IPS-18a (cell line): ENCODE data around the gene CCL8.

Source experiments
- H3K27ac ChIP-seq: one replicate; pipeline ENCODE4 v1.5.1; 2013; ENCODE audit warnings: low read length
- H3K27me3 ChIP-seq: one replicate; pipeline ENCODE4 v1.6.1; 2013; ENCODE audit warnings: mild to moderate bottlenecking, low read length; ENCODE audit not compliant: control insufficient read depth, insufficient read depth
- H3K36me3 ChIP-seq: one replicate; pipeline ENCODE4 v1.6.1; 2013; ENCODE audit warnings: low read depth, low read length; ENCODE audit not compliant: control insufficient read depth
- H3K4me1 ChIP-seq: one replicate; pipeline ENCODE4 v1.6.1; 2013; ENCODE audit warnings: low read depth, low read length; ENCODE audit not compliant: control insufficient read depth
- H3K4me3 ChIP-seq: one replicate; pipeline ENCODE4 v1.5.1; 2013; ENCODE audit warnings: low read length
- H3K9ac ChIP-seq: one replicate; pipeline ENCODE4 v1.6.1; 2013; ENCODE audit warnings: mild to moderate bottlenecking, low read length, moderate library complexity
- H3K9me3 ChIP-seq: one replicate; pipeline ENCODE4 v1.6.1; 2013; ENCODE audit warnings: low read depth, low read length; ENCODE audit not compliant: control insufficient read depth

The CCL8 gene

DNA sequence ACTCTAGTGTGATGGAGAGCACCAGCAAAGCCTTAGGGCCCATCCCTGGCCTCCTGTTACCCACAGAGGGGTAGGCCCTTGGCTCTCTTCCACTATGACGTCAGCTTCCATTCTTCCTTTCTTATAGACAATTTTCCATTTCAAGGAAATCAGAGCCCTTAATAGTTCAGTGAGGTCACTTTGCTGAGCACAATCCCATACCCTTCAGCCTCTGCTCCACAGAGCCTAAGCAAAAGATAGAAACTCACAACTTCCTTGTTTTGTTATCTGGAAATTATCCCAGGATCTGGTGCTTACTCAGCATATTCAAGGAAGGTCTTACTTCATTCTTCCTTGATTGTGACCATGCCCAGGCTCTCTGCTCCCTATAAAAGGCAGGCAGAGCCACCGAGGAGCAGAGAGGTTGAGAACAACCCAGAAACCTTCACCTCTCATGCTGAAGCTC lies at the start of gene CCL8:
Gene CCL8, plus strand, starts transcription at position 397 of the 445 bp plus-strand sequence. CDS start 67 bp downstream, outside the sequence.
- no peak within 1 kb of the TSS for H3K27ac ChIP-seq

DNA sequence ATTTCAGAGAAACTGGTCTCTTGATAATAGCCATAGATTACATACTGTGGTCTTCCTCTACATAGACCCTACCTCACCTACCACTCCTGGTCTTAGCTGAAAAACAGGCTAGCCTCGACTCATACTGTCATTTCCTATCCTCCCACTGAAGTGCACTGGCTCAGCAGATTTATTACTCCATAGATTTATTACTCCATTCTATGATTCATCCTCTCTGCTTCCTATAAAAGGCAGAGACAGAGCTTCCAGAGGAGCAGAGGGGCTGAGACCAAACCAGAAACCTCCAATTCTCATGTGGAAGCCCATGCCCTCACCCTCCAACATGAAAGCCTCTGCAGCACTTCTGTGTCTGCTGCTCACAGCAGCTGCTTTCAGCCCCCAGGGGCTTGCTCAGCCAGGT lies 49.3 kb upstream of the CCL8 start, which contains the start of gene CCL7:
Gene CCL7, plus strand, starts transcription at position 253 of the 400 bp plus-strand sequence. Its CDS starts 70 bp downstream, at position 323.
- Histone ChIP-seq H3K4me3 (no peak within 1 kb of the TSS), H3K9ac (no peak within 1 kb of the TSS), H3K27me3 (no peaks in the 10 kb centered on the region), H3K4me1 (no peaks in the 10 kb centered on the region), H3K27ac (no peak within 1 kb of the TSS), H3K9me3 (no peaks in the 10 kb centered on the region), H3K36me3 (no peaks in the 10 kb centered on the region)

More for the DNA sequence above, at the start of gene CCL8:
- Histone ChIP-seq H3K36me3 (no peaks in the 10 kb centered on the region), H3K9me3 (no peaks in the 10 kb centered on the region), H3K4me3 (no peak within 1 kb of the TSS), H3K27me3 (no peaks in the 10 kb centered on the region), H3K9ac (no peak within 1 kb of the TSS), H3K4me1 (no peaks in the 10 kb centered on the region)

DNA sequence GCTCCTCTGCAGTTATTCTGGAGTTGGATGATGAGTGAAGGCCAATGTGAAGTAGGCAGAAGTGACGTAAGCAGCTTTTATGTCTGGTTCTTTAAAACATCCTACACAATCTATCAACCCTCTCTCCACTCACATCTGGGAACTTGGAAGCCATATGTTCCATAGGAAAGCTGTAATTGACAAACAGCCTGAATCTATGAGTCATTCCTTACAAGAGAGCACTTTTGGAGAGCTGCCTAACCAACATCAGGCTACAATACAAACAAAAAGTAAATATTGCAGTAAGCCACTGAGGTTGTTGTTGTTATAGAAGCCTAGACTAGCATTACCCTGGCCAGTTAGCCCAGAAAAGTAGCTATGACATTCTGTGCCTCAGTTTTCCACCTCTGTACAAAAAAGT lies 43.4 kb upstream of the CCL8 start:
- Histone ChIP-seq H3K27ac (no peak overlapping the region), H3K36me3 (no peaks in the 10 kb centered on the region), H3K4me3 (no peak overlapping the region), H3K27me3 (no peaks in the 10 kb centered on the region), H3K9ac (no peak overlapping the region), H3K4me1 (no peaks in the 10 kb centered on the region), H3K9me3 (no peaks in the 10 kb centered on the region)

DNA sequence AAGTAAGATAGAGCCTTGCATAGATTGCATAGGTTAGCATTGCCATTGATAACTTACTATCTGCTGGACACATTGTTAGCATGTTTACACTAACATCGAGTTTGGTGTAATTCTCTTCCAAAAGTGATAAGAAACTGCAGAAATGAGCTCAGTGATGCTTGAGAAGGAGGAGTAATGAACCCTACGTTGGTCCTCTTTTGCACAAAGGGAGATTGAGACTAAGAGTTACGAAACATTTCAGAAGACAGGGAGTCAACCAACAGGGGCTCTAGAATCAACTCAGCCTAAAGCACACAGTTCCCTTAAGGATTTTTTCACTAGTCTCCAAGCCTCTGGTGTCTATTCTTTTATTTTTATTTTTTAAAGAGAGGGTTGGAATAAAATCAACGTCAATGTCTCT lies 42.4 kb upstream of the CCL8 start:
- H3K9me3 ChIP-seq = no peaks in the 10 kb centered on the region
- H3K27ac ChIP-seq = no peak overlapping the region
- no peak overlapping the region for H3K4me3 ChIP-seq
- no peak overlapping the region for H3K9ac ChIP-seq
- H3K36me3 ChIP-seq = no peaks in the 10 kb centered on the region
- no peaks in the 10 kb centered on the region for H3K27me3 ChIP-seq
- H3K4me1 ChIP-seq = no peaks in the 10 kb centered on the region

DNA sequence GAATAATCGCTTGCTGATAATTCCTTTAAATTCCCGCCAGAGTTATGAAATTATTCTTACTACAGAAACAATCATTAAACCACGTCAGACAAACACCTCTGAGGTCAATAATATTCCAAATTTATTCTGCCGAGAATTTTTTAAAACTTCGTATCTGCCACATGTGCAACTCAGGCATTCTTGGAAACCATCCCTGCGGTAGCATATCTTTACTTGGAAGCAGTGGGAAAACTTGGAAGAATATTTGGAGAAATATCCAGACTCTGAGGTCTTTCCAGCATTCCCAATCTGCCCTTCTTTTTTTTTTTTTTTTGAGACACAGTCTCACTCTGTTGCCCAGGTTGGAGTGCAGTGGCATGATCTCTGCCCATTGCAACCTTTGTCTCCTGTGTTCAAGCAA lies 35.7 kb upstream of the CCL8 start:
- Histone ChIP-seq H3K27me3 (no peaks in the 10 kb centered on the region), H3K9ac (no peak overlapping the region), H3K36me3 (no peaks in the 10 kb centered on the region), H3K4me3 (no peak overlapping the region), H3K4me1 (no peaks in the 10 kb centered on the region), H3K27ac (no peak overlapping the region), H3K9me3 (no peaks in the 10 kb centered on the region)

DNA sequence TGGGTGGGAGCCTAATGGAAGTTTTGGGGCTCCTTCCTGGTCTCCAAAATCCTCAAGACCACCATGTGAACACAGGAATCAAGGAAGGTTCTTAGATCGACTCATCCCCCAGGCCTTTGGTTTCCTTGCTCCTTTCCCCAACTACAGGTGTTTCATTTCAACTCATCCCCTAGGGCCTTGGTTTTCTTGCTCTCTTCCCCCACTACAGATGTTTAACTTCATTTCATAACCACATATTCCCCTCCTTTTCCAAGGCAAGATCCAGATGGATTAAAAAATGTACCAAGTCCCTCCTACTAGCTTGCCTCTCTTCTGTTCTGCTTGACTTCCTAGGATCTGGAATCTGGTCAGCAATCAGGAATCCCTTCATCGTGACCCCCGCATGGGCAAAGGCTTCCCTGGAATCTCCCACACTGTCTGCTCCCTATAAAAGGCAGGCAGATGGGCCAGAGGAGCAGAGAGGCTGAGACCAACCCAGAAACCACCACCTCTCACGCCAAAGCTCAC lies 33.9 kb upstream of the CCL8 start, which contains the start of gene CCL11:
Gene CCL11, plus strand, starts transcription at position 457 of the 507 bp plus-strand sequence. CDS start 67 bp downstream, outside the sequence.
- H3K27ac ChIP-seq = no peak within 1 kb of the TSS
- H3K4me3 ChIP-seq = no peak within 1 kb of the TSS
- no peak within 1 kb of the TSS for H3K9ac ChIP-seq
- H3K9me3 ChIP-seq = no peaks in the 10 kb centered on the region
- H3K27me3 ChIP-seq = no peaks in the 10 kb centered on the region
- H3K36me3 ChIP-seq = no peaks in the 10 kb centered on the region
- H3K4me1 ChIP-seq = no peaks in the 10 kb centered on the region

DNA sequence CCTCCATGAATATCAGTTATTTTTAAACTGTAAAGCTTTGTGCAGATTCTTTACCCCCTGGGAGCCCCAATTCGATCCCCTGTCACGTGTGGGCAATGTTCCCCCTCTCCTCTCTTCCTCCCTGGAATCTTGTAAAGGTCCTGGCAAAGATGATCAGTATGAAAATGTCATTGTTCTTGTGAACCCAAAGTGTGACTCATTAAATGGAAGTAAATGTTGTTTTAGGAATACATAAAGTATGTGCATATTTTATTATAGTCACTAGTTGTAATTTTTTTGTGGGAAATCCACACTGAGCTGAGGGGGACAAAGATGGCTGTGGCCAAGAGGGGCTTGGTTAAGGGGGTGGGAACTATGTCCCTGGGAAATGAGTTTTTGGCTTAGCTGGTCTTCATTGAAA lies 31.4 kb upstream of the CCL8 start:
- Histone ChIP-seq H3K36me3 (no peaks in the 10 kb centered on the region), H3K4me3 (no peak overlapping the region), H3K9me3 (no peaks in the 10 kb centered on the region), H3K27me3 (no peaks in the 10 kb centered on the region), H3K27ac (no peak overlapping the region), H3K9ac (no peak overlapping the region), H3K4me1 (no peaks in the 10 kb centered on the region)

DNA sequence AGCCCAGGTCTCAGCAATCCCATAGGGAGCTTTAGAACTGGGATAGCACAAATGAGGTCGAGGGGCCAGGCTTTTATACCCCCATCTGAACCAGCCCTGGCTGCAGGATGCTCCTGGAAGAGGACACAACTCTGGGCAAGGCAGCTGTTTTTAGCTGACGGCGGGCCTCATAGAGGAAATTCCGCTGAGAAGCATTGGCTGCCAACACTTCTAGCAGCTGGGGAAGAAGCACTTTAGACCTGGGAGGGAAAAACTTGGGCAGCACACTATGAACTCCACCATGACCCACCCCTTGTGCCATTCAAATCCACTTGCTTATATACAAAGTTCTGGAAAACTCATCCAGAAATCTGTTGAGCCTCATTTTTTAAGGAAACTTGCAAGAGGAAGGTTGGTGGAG lies 28.6 kb upstream of the CCL8 start:
- H3K27ac ChIP-seq = no peak overlapping the region
- no peak overlapping the region for H3K9ac ChIP-seq
- no peaks in the 10 kb centered on the region for H3K9me3 ChIP-seq
- no peaks in the 10 kb centered on the region for H3K27me3 ChIP-seq
- H3K4me1 ChIP-seq = no peaks in the 10 kb centered on the region
- no peaks in the 10 kb centered on the region for H3K36me3 ChIP-seq
- no peak overlapping the region for H3K4me3 ChIP-seq

DNA sequence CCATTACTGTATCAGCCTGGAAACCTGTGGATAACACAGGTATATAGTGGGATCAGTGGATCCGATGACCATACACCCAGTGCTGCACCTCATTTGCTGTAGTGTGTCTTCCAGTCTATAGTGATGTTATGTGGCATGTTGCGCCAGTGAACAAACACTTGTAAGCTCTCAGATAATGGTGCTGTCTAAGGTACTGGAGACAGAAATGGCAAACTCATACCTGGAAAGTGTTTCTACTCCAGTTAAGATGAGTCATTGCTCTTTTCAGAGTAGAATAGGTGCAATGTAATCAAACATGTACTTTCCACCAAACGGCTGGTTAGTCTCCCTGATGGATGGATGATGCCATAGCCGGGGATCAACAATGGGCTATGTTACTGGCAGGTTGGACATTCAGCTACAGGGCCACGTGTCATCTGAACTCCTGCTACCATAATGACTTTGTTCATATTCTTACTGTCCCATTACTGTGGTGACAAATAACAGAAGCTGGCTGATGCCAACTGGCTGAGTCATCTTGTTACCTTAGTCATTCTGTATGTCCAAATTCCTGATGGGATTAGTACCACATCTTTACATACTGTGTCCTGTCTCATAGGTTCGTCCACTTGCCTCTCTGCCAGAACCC lies 27.4 kb upstream of the CCL8 start:
- Histone ChIP-seq H3K4me1 (no peaks in the 10 kb centered on the region), H3K9me3 (no peaks in the 10 kb centered on the region), H3K4me3 (no peak overlapping the region), H3K27ac (no peak overlapping the region), H3K36me3 (no peaks in the 10 kb centered on the region), H3K27me3 (no peaks in the 10 kb centered on the region), H3K9ac (no peak overlapping the region)

DNA sequence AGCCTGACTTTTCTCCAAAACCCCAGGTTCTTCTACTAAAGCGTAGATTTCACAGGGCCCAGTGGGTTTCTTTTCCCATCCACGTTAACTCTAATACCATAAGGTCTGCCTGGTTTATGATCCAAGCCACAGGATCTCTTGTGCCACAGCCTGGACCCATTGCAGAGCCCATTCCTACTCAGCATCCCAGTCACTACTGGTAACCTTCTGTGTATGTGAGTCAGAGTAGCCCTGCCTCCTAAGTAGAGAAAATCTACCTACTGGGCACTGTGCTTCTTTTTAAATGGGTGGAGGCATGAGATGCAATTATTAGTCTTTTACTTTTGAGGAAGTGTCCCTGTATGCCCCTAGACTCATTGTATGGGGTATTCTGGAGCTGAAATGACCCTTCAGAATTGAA lies 20.2 kb upstream of the CCL8 start:
- no peak overlapping the region for H3K27ac ChIP-seq
- H3K4me1 ChIP-seq = peaks cover 3% of the 10 kb centered on the region
- H3K9me3 ChIP-seq = no peaks in the 10 kb centered on the region
- H3K27me3 ChIP-seq = peaks cover 9% of the 10 kb centered on the region
- H3K9ac ChIP-seq = no peak overlapping the region
- no peaks in the 10 kb centered on the region for H3K36me3 ChIP-seq
- no peak overlapping the region for H3K4me3 ChIP-seq

DNA sequence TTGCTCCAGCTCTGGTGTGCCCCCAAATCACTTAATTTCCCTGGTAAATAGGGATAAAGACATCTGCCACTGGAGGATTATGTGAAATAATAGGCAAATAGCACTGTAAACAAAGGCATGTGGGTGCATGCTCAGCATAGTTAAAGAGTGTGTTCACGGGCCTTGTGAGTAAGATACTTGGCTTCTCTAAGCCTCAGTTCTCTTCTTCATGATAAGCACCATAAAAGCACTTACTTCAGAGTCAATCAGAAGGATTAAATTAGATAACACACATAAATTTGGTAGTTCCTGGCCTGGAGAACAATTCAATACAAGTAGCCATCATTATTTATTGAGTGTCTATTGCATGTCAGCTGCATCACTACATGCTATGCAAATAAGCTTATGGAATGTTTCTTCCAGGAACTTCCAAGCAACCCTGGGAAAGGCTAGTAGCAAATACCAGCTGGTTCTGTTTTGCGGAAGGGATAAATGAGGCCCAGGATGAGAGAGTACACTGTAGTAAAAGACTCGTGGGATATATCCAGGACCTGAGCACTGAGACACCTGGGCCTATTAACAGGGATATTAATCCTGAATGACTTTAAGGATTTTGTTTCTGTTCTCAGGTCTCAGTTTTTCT lies 19.2 kb upstream of the CCL8 start:
- peaks cover 9% of the 10 kb centered on the region for H3K27me3 ChIP-seq
- no peak overlapping the region for H3K4me3 ChIP-seq
- no peaks in the 10 kb centered on the region for H3K9me3 ChIP-seq
- no peaks in the 10 kb centered on the region for H3K36me3 ChIP-seq
- H3K27ac ChIP-seq = no peak overlapping the region
- H3K9ac ChIP-seq = no peak overlapping the region
- peaks cover 3% of the 10 kb centered on the region for H3K4me1 ChIP-seq
